ENCODE data around the gene LAIR1. TPM values are rescaled to one million over a fixed set of nuclear protein-coding genes. Genes with fewer than 3 reads are reported as not detected.

Gene LAIR1
- total and polyA plus RNA-seq, 3 experiments from 2014 or later = 12.9 to 110 (median 13.1) TPM

DNA sequence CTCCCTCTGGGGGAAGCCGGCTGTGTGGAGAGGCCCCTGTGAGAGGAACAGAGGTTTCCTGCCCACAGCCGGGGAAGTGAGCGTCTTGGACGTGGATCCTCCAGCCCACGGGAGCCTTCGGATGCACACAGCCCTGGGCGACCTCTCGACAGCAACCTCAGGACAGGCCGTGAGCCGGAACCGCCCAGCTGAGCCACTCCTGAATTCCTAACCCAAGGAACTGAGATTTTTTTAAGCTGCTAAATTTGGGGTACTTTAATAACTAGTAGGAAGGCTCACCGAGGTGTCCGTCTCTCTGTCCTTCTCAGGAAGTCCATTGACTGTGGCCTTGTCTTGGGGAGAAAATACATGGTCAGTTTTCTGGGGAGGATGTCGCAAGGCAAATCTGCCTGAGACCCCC lies 9.1 kb downstream of the LAIR1 start:
- Mint-ChIP-seq H3K4me1 (peaks cover 7 to 13% (median 12%) of the 10 kb centered on the region in 3 donors), H3K36me3 (peaks cover 0 to 44% (median 1%) of the 10 kb centered on the region in 3 donors), H3K27me3 (no peaks in the 10 kb centered on the region), H3K9me3 (no peaks in the 10 kb centered on the region), H3K4me3 (no peak overlapping the region), H3K27ac (peak overlapping the region in 1 of 8 donors; percentile 26)
- Histone ChIP-seq H3K4me3 (ENCODE audit: low read length) (no peak overlapping the region), H3K9me3 (ENCODE audit: low read length) (no peaks in the 10 kb centered on the region), H3K27ac (ENCODE audit: low read depth, low read length) (no peak overlapping the region), H3K27me3 (ENCODE audit: insufficient read depth, low read length, poor library complexity, severe bottlenecking) (no peaks in the 10 kb centered on the region), H3K36me3 (ENCODE audit: insufficient read depth, low read length) (peaks cover 29% of the 10 kb centered on the region), H3K4me1 (ENCODE audit: insufficient read depth, low read length) (peaks cover 5% of the 10 kb centered on the region)
- ChIA-PET CTCF (interaction anchor here (5.2 kb wide), 1 partner anchor 34 kb away, joined by 44 read pairs; no protein-coding TSS in a partner anchor), POLR2A (interaction anchor here (0.6 kb wide), 1 partner anchor 9 kb away, joined by 3 read pairs; the partner anchor contains the start of gene LAIR1)
- DNase-seq = no peak

DNA sequence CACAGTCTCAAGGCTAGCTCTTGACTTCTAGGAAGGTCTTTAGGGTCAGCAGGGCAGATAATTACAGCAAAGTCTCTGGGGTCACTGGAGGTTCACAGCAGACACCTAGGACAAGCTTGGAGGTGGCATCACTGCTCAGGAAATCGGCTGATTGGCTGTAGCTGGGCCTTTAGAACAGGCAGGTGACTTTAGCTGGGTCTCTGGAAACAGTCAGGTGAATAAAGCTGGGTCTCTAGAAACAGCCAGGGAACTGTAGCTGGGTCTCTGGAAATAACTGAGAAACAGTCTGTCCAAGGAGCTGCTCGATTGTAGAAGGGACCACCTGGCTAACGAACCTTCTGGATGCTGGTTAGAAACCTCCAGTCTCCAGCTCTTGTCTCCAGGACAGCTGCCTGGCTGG lies 10.0 kb downstream of the LAIR1 start:
- Mint-ChIP-seq H3K36me3 (peaks cover 0 to 40% (median 1%) of the 10 kb centered on the region in 3 donors), H3K9me3 (no peaks in the 10 kb centered on the region), H3K4me1 (peaks cover 3 to 9% (median 9%) of the 10 kb centered on the region in 3 donors), H3K4me3 (no peak overlapping the region), H3K27me3 (no peaks in the 10 kb centered on the region), H3K27ac (peak overlapping the region in 2 of 8 donors; percentile 7 to 47)
- Histone ChIP-seq H3K9me3 (ENCODE audit: low read length) (no peaks in the 10 kb centered on the region), H3K36me3 (ENCODE audit: insufficient read depth, low read length) (peaks cover 29% of the 10 kb centered on the region), H3K4me3 (ENCODE audit: low read length) (no peak overlapping the region), H3K27ac (ENCODE audit: low read depth, low read length) (no peak overlapping the region), H3K4me1 (ENCODE audit: insufficient read depth, low read length) (no peaks in the 10 kb centered on the region), H3K27me3 (ENCODE audit: insufficient read depth, low read length, poor library complexity, severe bottlenecking) (no peaks in the 10 kb centered on the region)
- ChIA-PET POLR2A (interaction anchor here (0.7 kb wide), 1 partner anchor 34 kb away, joined by 3 read pairs; no protein-coding TSS in a partner anchor), CTCF (interaction anchor here (0.7 to 5.2 kb wide), 2 partner anchors 30 to 35 kb away, joined by 3 to 44 read pairs; no protein-coding TSS in a partner anchor)
- no peak for DNase-seq

DNA sequence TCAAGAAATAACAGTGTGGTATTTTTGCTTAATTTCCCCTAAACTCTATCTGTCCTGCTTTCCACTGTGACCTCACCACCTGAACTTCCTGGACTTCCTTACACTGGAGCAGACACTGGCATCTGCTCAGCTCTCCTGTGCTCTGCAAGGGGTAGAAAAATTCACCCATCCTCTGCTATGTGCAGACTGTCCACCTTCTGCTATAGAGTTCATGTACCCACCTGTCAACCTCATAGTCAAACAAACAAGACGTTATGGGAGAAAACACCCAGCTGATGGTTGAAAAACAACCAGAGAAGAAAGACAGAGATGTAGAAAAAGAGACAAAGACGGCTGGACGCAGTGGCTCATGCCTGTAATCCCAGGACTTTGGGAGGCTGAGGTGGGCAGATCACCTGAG lies 12.2 kb downstream of the LAIR1 start:
- no peaks in the 10 kb centered on the region for H3K9me3 Mint-ChIP-seq
- H3K27ac Mint-ChIP-seq = peak overlapping the region in 5 of 8 donors; percentile 2 to 62 (median 34)
- H3K36me3 ChIP-seq (ENCODE audit: insufficient read depth, low read length) = peaks cover 29% of the 10 kb centered on the region
- H3K9me3 ChIP-seq (ENCODE audit: low read length) = no peaks in the 10 kb centered on the region
- H3K27ac ChIP-seq (ENCODE audit: low read depth, low read length) = no peak overlapping the region
- H3K27me3 Mint-ChIP-seq = peaks cover 2 to 3% of the 10 kb centered on the region in 2 donors
- CTCF ChIA-PET = interaction anchor here (5.2 kb wide), 1 partner anchor 38 kb away, joined by 44 read pairs; no protein-coding TSS in a partner anchor
- no peak overlapping the region for H3K4me3 ChIP-seq (ENCODE audit: low read length)
- H3K36me3 Mint-ChIP-seq = peaks cover 0 to 39% (median 1%) of the 10 kb centered on the region in 3 donors
- H3K4me1 ChIP-seq (ENCODE audit: insufficient read depth, low read length) = no peaks in the 10 kb centered on the region
- no peak for DNase-seq
- H3K4me3 Mint-ChIP-seq = no peak overlapping the region
- H3K4me1 Mint-ChIP-seq = peaks cover 3 to 9% (median 9%) of the 10 kb centered on the region in 3 donors
- POLR2A ChIA-PET = interaction anchor here (1.1 kb wide), 1 partner anchor 22 kb away, joined by 3 read pairs; no protein-coding TSS in a partner anchor
- H3K27me3 ChIP-seq (ENCODE audit: insufficient read depth, low read length, poor library complexity, severe bottlenecking) = no peaks in the 10 kb centered on the region

DNA sequence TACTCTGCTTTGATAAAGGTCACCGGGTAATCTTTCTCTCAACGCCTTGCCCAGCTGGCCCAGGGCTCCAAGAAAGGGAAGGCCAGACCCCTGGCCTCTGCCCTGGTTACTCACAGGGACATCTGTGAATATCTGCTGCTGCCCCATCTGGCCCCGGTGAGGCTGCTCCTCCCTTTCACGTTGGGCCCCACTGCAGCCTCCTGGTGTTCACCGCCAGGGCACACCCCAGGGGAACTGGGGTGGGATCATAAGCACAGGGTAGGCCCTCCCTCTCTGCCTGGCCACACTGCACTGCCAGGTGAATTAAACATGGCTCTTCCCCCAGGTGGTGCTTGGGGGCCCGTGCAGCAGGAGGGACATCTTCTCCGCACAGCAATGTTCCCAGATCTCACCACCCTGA lies 12.7 kb downstream of the LAIR1 start:
- Mint-ChIP-seq H3K9me3 (no peaks in the 10 kb centered on the region), H3K27ac (peak overlapping the region in 3 of 8 donors; percentile 2 to 62 (median 34)), H3K36me3 (peaks cover 0 to 34% (median 1%) of the 10 kb centered on the region in 3 donors), H3K4me1 (peaks cover 3 to 9% (median 9%) of the 10 kb centered on the region in 3 donors), H3K27me3 (peaks cover 2 to 5% of the 10 kb centered on the region in 2 donors), H3K4me3 (no peak overlapping the region)
- H3K9me3 ChIP-seq (ENCODE audit: low read length) = no peaks in the 10 kb centered on the region
- ChIA-PET CTCF (no interaction called here), POLR2A (no interaction called here)
- DNase-seq = no peak
- peaks cover 26% of the 10 kb centered on the region for H3K36me3 ChIP-seq (ENCODE audit: insufficient read depth, low read length)
- no peak overlapping the region for H3K27ac ChIP-seq (ENCODE audit: low read depth, low read length)
- no peak overlapping the region for H3K4me3 ChIP-seq (ENCODE audit: low read length)
- H3K27me3 ChIP-seq (ENCODE audit: insufficient read depth, low read length, poor library complexity, severe bottlenecking) = no peaks in the 10 kb centered on the region
- H3K4me1 ChIP-seq (ENCODE audit: insufficient read depth, low read length) = no peaks in the 10 kb centered on the region

DNA sequence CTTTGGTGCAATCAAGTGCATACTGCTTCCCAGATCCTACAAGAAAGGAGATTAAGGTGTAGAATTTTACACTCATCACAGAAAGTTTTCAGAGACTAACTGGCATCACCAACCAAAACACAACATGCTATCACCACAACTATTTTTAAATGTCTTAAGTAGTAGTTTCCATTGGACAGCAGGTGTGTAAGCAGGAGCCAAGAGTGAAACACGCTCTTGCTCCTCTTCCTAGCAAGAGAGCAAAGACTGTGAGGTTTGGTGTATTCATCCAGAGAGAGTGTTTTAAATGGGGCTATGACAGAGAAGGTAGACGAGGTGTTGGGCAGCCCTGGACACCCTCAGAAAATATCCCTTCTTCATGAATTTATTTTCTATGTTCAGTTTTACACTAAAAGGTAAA lies 13.3 kb downstream of the LAIR1 start:
- no peaks in the 10 kb centered on the region for H3K9me3 Mint-ChIP-seq
- Histone ChIP-seq H3K27ac (ENCODE audit: low read depth, low read length) (no peak overlapping the region), H3K4me1 (ENCODE audit: insufficient read depth, low read length) (no peaks in the 10 kb centered on the region), H3K27me3 (ENCODE audit: insufficient read depth, low read length, poor library complexity, severe bottlenecking) (no peaks in the 10 kb centered on the region), H3K36me3 (ENCODE audit: insufficient read depth, low read length) (peaks cover 20% of the 10 kb centered on the region), H3K4me3 (ENCODE audit: low read length) (no peak overlapping the region), H3K9me3 (ENCODE audit: low read length) (no peaks in the 10 kb centered on the region)
- peaks cover 2 to 11% of the 10 kb centered on the region in 2 donors for H3K27me3 Mint-ChIP-seq
- DNase-seq = no peak
- H3K27ac Mint-ChIP-seq = no peak overlapping the region
- ChIA-PET POLR2A (no interaction called here), CTCF (no interaction called here)
- no peak overlapping the region for H3K4me3 Mint-ChIP-seq
- peaks cover 3 to 9% (median 9%) of the 10 kb centered on the region in 3 donors for H3K4me1 Mint-ChIP-seq
- peaks cover 0 to 29% (median 3%) of the 10 kb centered on the region in 3 donors for H3K36me3 Mint-ChIP-seq

DNA sequence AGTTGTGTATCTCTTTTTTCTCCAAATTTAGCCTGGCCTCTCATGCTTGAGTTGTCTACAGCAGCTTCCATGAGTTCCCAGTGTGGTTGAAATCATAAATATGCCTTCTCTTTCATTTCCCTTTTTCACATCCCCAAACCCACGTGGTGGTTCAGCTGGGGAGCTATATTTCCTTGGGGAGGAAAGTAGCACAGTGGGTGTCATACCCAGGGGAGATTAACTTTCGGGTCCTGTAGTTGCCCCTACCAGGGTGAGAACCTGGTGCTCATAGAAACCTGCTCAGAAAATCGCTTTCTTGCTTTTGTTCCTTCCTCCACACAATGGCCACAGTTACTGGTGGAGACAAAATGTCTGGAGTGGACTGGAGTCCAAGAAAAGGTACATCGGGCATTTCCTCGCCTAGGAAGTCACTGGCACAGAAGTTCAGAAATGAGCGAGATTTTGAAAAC lies 18.8 kb downstream of the LAIR1 start:
- H3K9me3 ChIP-seq (ENCODE audit: low read length) = no peaks in the 10 kb centered on the region
- no peak overlapping the region for H3K27ac ChIP-seq (ENCODE audit: low read depth, low read length)
- Mint-ChIP-seq H3K9me3 (no peaks in the 10 kb centered on the region), H3K27me3 (peaks cover 7 to 16% of the 10 kb centered on the region in 2 donors), H3K27ac (no peak overlapping the region), H3K36me3 (peaks cover 0 to 2% (median 0%) of the 10 kb centered on the region in 3 donors), H3K4me3 (no peak overlapping the region), H3K4me1 (no peaks in the 10 kb centered on the region)
- no peak for DNase-seq
- no peaks in the 10 kb centered on the region for H3K27me3 ChIP-seq (ENCODE audit: insufficient read depth, low read length, poor library complexity, severe bottlenecking)
- ChIA-PET POLR2A (no interaction called here), CTCF (no interaction called here)
- H3K36me3 ChIP-seq (ENCODE audit: insufficient read depth, low read length) = no peaks in the 10 kb centered on the region
- H3K4me1 ChIP-seq (ENCODE audit: insufficient read depth, low read length) = no peaks in the 10 kb centered on the region
- no peak overlapping the region for H3K4me3 ChIP-seq (ENCODE audit: low read length)

DNA sequence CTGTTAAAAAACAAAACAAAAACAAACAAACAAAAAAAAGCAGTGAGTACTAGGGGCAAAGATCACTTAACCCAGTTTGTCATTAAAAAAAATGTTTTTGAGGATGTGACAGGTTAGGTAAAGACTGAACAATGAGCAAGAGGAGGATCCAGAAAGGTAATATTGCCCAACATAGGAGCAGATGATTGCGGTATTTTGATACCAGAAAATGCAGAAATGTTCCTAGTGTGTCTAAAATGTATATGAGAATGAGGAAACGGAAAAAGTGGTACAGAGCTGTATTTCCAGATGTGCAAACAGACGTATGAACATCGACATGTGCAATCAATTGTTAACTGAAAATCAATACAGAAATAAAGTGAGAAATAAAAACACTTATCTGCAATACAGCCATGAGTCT lies 20.9 kb downstream of the LAIR1 start:
- Histone ChIP-seq H3K27me3 (ENCODE audit: insufficient read depth, low read length, poor library complexity, severe bottlenecking) (no peaks in the 10 kb centered on the region), H3K36me3 (ENCODE audit: insufficient read depth, low read length) (no peaks in the 10 kb centered on the region), H3K27ac (ENCODE audit: low read depth, low read length) (no peak overlapping the region), H3K9me3 (ENCODE audit: low read length) (no peaks in the 10 kb centered on the region), H3K4me1 (ENCODE audit: insufficient read depth, low read length) (no peaks in the 10 kb centered on the region), H3K4me3 (ENCODE audit: low read length) (no peak overlapping the region)
- H3K9me3 Mint-ChIP-seq = no peaks in the 10 kb centered on the region
- POLR2A ChIA-PET = no interaction called here
- CTCF ChIA-PET = no interaction called here
- peaks cover 0 to 2% (median 0%) of the 10 kb centered on the region in 3 donors for H3K36me3 Mint-ChIP-seq
- DNase-seq = no peak
- H3K27ac Mint-ChIP-seq = peak overlapping the region in 1 of 8 donors; percentile 2
- no peaks in the 10 kb centered on the region for H3K4me1 Mint-ChIP-seq
- no peak overlapping the region for H3K4me3 Mint-ChIP-seq
- H3K27me3 Mint-ChIP-seq = peaks cover 10 to 19% of the 10 kb centered on the region in 2 donors

DNA sequence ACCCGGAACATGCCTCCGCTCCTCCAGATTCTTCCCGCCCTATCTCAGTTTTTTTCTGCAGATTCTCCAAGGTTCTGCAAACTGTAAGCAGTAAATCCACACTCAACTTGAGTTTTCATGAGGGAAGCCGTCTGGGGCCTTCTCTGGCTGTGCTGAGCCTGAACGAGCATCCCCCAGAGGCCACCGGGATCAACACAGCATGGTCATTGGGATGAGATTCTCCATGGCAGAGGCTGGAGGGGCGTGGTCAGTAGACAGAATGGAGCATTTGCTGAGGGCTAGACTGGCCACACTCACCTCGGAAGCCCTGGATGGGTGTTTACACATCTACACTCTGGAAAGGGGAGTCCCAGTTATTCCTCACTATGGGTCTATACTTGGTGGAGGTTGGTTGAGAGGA lies 23.4 kb downstream of the LAIR1 start:
- H3K36me3 ChIP-seq (ENCODE audit: insufficient read depth, low read length) = no peaks in the 10 kb centered on the region
- no peak for DNase-seq
- POLR2A ChIA-PET = no interaction called here
- H3K27me3 ChIP-seq (ENCODE audit: insufficient read depth, low read length, poor library complexity, severe bottlenecking) = no peaks in the 10 kb centered on the region
- Mint-ChIP-seq H3K36me3 (no peaks in the 10 kb centered on the region), H3K27ac (no peak overlapping the region), H3K4me3 (no peak overlapping the region), H3K27me3 (peaks cover 15 to 21% of the 10 kb centered on the region in 2 donors), H3K4me1 (no peaks in the 10 kb centered on the region), H3K9me3 (no peaks in the 10 kb centered on the region)
- no peak overlapping the region for H3K27ac ChIP-seq (ENCODE audit: low read depth, low read length)
- H3K9me3 ChIP-seq (ENCODE audit: low read length) = no peaks in the 10 kb centered on the region
- H3K4me3 ChIP-seq (ENCODE audit: low read length) = no peak overlapping the region
- no peaks in the 10 kb centered on the region for H3K4me1 ChIP-seq (ENCODE audit: insufficient read depth, low read length)
- CTCF ChIA-PET = interaction anchor here (1.1 kb wide), 1 partner anchor 17 kb away, joined by 4 read pairs; no protein-coding TSS in a partner anchor
